ENCODE data around the gene MYOG. TPM values are rescaled to one million over a fixed set of nuclear protein-coding genes. Genes with fewer than 3 reads are reported as not detected.
A peak's percentile ranks its signal among the peaks of the same experiment; 100 is the strongest.

MYOG gene
- total and polyA plus RNA-seq, 9 donors = 371 to 519 (median 463) TPM

DNA sequence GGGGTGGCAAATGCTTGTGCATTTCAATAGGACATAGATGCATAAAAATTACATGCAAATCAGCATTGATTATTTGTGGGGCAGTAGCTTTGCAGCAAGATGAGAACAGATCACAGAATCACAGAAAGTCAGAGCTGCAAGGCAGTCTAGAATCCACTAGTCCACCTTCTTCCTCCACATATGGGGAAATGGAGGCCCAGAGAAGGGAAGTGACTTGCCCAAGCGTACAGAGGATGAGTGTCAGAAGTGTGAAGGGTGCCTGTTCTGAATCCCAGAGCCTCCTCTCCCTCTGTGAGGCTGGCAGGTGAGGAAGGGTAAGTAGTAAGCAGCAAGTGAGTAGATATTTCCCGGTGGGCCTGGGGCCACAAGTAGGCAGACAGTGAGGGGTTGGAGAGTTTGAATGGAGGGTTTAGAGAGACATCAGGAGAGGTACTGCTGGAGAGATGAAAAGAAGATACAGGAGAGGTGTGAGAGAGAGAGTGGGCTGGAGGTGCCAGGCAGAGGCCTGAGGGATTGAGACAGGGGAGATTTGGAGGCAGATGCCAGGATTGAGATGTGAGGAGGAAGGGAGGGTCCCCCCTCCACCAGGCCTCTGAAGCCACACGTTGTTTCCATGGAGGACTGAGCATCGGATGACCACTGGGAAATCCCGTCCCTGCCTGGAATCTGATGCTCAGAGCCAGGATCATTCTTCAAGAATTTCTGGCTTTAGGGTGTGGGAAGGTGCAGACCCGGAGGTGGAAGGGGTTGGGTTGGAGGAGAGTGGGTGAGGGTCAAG is 4.8 kb upstream of the MYOG start:
- H3K4me3 ChIP-seq (ENCODE audit: low read length) = no peak overlapping the region
- no peaks in the 10 kb centered on the region for H3K27me3 ChIP-seq (ENCODE audit: control insufficient read depth, insufficient read depth, low read length)
- H3K27ac ChIP-seq (ENCODE audit: low read length) = peak overlapping the region; percentile 65
- DNase-seq = peak; percentile 48
- H3K4me1 ChIP-seq (ENCODE audit: control insufficient read depth, insufficient read depth, low read length) = peaks cover 64% of the 10 kb centered on the region
- peaks cover 14% of the 10 kb centered on the region for H3K9me3 ChIP-seq (replicated peaks; ENCODE audit: control insufficient read depth, low read depth, low read length)
- H3K36me3 ChIP-seq (ENCODE audit: control insufficient read depth, insufficient read depth, low read length) = no peaks in the 10 kb centered on the region
- WGBS (ENCODE audit: insufficient coverage) = 46% methylated on average over 5 of the region's 6 CpGs

DNA sequence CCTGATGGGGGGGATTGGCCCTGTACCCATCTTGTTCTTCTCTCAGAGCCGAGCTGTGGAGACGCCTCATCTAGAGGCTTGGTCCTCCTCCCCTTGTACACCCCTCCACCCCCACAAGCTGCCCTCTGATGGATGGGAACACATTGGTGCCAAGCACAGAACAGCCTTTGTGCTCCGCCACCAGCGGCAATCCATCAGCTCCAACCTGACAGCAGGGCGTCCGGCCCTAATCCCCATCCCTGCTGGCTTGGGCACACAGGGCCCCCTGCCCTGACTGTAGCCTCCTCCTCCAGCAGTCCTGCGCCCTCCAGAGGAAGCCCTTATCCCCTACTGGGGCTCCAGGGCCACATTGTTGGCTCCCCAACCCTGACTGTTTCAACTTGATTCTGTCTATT is 3.8 kb upstream of the MYOG start:
- peaks cover 68% of the 10 kb centered on the region for H3K4me1 ChIP-seq (ENCODE audit: control insufficient read depth, insufficient read depth, low read length)
- DNase-seq = peak; percentile 84
- WGBS (ENCODE audit: insufficient coverage) = 40% methylated on average over 6 of the region's 7 CpGs

DNA sequence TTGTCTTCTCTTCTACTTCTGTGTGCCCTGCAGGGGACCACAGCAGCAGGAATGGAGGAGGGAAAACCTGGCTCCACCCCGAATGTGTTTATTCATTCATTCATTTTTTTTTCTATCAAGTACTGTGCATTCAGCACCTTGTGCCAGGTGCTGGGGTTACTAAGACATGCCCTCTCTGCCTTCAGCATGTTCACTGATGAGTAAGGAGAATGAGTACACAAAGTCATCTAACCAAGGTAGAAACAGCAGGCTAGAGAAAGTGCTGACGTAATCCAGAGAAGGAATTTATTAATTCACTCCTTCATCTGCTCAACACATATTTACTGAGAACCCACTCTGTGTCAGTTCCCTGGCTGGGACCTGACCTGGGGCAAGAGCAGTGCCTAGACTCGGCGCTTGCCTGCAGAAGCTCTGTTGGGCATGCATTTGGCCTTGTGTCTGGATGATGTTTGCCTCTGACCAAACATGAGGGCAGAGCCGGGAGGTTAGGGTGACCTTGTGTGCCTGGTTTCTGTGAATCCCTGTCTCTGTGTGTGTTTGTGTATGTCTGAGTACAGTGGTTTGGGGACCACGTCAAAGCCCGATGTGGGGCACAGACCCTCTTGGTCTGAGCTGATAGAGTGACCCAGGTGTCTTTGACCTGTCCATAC is 3.3 kb upstream of the MYOG start:
- no peaks in the 10 kb centered on the region for H3K9me3 ChIP-seq (replicated peaks; ENCODE audit: control insufficient read depth, low read depth, low read length)
- no peak overlapping the region for H3K4me3 ChIP-seq (ENCODE audit: low read length)
- DNase-seq = no peak
- peaks cover 68% of the 10 kb centered on the region for H3K4me1 ChIP-seq (ENCODE audit: control insufficient read depth, insufficient read depth, low read length)
- WGBS (ENCODE audit: insufficient coverage) = 83% methylated on average over 2 of the region's 7 CpGs
- H3K36me3 ChIP-seq (ENCODE audit: control insufficient read depth, insufficient read depth, low read length) = peaks cover 3% of the 10 kb centered on the region
- H3K27ac ChIP-seq (ENCODE audit: low read length) = peak overlapping the region; percentile 81
- no peaks in the 10 kb centered on the region for H3K27me3 ChIP-seq (ENCODE audit: control insufficient read depth, insufficient read depth, low read length)

More for the DNA sequence above, 3.8 kb upstream of the MYOG start:
- Histone ChIP-seq H3K27ac (ENCODE audit: low read length) (peak overlapping the region; percentile 81), H3K4me3 (ENCODE audit: low read length) (no peak overlapping the region), H3K36me3 (ENCODE audit: control insufficient read depth, insufficient read depth, low read length) (no peaks in the 10 kb centered on the region), H3K9me3 (replicated peaks; ENCODE audit: control insufficient read depth, low read depth, low read length) (peaks cover 4% of the 10 kb centered on the region), H3K27me3 (ENCODE audit: control insufficient read depth, insufficient read depth, low read length) (no peaks in the 10 kb centered on the region)

DNA sequence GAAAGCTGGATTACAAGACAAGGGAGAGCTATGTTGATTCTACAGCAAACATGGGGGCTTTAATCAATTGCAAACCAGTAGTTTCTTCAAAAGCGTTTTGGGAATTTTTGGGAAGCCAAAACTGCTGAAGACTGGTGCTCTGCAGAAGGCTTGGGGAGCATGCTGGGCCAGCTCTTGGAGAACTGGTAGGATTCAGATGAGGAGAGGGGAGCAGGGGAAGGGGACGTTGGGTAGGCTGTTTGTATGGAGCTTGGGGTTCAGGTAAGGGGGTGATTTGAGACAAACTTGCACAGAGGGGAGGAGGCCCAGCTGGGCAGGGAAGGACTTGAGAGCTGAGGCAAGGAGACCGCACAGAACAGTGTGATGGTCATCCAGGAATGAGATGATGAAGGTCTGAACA is 2.6 kb upstream of the MYOG start:
- WGBS (ENCODE audit: insufficient coverage) = 97% methylated on average over 3 of the region's 3 CpGs
- no peak for DNase-seq
- Histone ChIP-seq H3K4me1 (ENCODE audit: control insufficient read depth, insufficient read depth, low read length) (peaks cover 70% of the 10 kb centered on the region), H3K36me3 (ENCODE audit: control insufficient read depth, insufficient read depth, low read length) (peaks cover 10% of the 10 kb centered on the region), H3K27me3 (ENCODE audit: control insufficient read depth, insufficient read depth, low read length) (no peaks in the 10 kb centered on the region), H3K27ac (ENCODE audit: low read length) (no peak overlapping the region), H3K9me3 (replicated peaks; ENCODE audit: control insufficient read depth, low read depth, low read length) (no peaks in the 10 kb centered on the region), H3K4me3 (ENCODE audit: low read length) (no peak overlapping the region)

DNA sequence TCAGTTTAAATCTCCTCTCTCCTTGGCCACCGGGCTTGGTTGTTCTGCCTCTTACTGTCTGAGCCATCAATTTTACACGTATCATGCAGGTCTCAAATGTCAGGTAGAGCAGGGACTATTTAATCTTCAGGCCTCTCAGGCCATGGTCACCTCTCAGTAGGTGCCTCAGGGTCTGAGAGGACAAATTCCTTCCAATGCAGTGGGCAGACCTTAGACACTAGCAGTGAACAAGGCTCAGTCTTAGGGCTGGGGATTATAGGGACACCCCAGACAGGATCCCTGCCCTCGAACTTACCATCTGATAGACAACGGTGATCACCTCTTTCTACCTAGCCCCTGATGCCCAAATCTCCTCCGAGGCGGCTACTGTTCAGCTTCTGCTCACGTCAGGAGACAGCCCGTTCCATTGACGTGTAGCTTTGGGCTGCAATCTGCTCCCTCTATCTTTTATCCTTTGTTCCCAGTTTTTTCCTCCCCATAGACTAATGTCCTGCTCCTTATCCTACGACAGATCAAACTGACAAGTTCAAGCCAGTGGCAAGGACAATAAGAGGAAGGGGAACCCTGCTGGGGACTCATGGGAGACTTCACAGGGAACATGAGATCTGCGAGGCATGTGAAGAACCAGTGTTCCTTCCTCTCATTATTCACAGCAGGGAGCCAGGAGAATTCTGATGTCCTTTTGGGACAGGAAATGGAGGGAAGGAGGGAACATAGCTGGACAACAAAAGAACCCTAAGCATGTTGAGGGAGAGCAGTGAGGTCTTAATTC is 1.4 kb upstream of the MYOG start:
- Histone ChIP-seq H3K27ac (ENCODE audit: low read length) (peak overlapping the region; percentile 93), H3K4me3 (ENCODE audit: low read length) (no peak overlapping the region), H3K9me3 (replicated peaks; ENCODE audit: control insufficient read depth, low read depth, low read length) (no peaks in the 10 kb centered on the region), H3K27me3 (ENCODE audit: control insufficient read depth, insufficient read depth, low read length) (no peaks in the 10 kb centered on the region), H3K36me3 (ENCODE audit: control insufficient read depth, insufficient read depth, low read length) (peaks cover 16% of the 10 kb centered on the region), H3K4me1 (ENCODE audit: control insufficient read depth, insufficient read depth, low read length) (peaks cover 76% of the 10 kb centered on the region)
- DNase-seq = no peak
- WGBS (ENCODE audit: insufficient coverage) = 76% methylated on average over 9 of the region's 11 CpGs

DNA sequence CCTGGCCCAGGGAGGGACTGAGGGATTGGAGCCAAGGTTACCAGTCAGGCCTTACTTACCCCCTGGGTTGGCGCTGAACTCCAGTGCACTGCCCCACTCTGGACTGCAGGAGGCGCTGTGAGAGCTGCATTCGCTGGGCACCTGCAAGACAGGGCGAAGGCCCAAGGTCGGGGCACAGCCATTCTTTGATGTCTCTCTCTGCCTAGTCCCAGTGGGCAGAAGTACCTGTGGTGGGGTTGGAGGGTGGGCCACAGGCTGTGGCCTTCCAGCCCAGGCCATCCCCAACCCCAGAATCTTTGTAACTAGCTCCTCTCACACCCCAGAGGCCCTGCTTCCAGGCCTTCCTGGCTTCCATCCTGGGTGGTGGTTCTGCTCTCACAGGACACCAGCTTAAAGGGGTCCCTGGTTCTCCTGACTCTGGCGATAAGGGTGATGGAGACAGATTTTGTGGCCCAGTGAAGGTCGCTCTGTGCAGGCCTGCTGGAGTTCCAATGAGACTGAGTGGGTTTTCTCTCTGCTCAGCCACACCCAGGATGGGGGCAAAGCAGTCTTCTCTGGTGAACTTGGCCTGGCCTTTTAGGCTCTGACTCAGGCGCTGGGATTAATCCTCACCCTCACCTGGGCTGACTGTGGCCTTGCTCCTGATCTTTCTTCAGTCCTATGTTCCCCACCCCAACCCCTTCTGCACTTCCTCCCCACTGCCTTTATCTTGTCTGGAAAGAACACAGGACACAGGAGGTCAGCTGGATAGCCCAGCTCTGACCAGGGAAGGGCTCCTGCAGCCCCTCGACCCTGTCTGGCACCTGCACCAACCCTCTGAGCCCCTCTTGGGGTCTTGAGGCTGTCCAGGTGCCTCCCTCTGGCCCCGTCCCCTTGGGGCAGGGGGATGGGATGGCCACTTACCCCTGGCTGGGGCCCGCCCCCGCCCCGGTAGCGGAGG is 954 bp downstream of the MYOG start:
- Histone ChIP-seq H3K36me3 (ENCODE audit: control insufficient read depth, insufficient read depth, low read length) (peaks cover 18% of the 10 kb centered on the region), H3K27ac (ENCODE audit: low read length) (peak overlapping the region; percentile 93), H3K9me3 (replicated peaks; ENCODE audit: control insufficient read depth, low read depth, low read length) (no peaks in the 10 kb centered on the region), H3K4me3 (ENCODE audit: low read length) (peak overlapping the region; percentile 72), H3K4me1 (ENCODE audit: control insufficient read depth, insufficient read depth, low read length) (peaks cover 59% of the 10 kb centered on the region), H3K27me3 (ENCODE audit: control insufficient read depth, insufficient read depth, low read length) (peaks cover 12% of the 10 kb centered on the region)
- whole genome bisulfite sequencing (ENCODE audit: insufficient coverage) = 88% methylated on average over 9 of the region's 14 CpGs
- no peak for DNase-seq

DNA sequence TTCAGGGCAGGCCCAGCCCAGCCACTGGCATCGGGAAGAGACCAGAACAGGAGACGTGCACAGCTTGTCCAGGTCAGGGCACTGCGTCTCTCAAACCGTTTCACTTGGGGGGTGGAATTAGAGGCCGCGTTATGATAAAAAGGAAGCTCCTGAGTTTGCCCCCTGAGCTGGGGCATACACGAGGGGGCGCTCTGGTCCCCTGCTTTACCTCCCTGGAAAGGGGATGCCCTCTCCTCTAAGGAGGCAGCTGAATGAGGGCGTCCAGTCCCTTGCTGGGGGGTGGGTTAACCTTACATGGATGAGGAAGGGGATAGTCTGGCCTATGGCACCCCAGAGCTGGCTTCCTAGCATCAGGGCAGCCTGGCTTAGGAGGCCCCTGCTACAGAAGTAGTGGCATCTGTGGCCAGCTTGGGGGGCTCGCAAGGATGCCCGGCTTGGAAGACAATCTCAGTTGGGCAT is 2.3 kb downstream of the MYOG start:
- 93% methylated on average over 2 of the region's 11 CpGs for WGBS (ENCODE audit: insufficient coverage)
- Histone ChIP-seq H3K27me3 (ENCODE audit: control insufficient read depth, insufficient read depth, low read length) (peaks cover 12% of the 10 kb centered on the region), H3K36me3 (ENCODE audit: control insufficient read depth, insufficient read depth, low read length) (peaks cover 18% of the 10 kb centered on the region), H3K9me3 (replicated peaks; ENCODE audit: control insufficient read depth, low read depth, low read length) (no peaks in the 10 kb centered on the region), H3K27ac (ENCODE audit: low read length) (peak overlapping the region; percentile 93), H3K4me3 (ENCODE audit: low read length) (peak overlapping the region; percentile 72), H3K4me1 (ENCODE audit: control insufficient read depth, insufficient read depth, low read length) (peaks cover 46% of the 10 kb centered on the region)
- DNase-seq = no peak

DNA sequence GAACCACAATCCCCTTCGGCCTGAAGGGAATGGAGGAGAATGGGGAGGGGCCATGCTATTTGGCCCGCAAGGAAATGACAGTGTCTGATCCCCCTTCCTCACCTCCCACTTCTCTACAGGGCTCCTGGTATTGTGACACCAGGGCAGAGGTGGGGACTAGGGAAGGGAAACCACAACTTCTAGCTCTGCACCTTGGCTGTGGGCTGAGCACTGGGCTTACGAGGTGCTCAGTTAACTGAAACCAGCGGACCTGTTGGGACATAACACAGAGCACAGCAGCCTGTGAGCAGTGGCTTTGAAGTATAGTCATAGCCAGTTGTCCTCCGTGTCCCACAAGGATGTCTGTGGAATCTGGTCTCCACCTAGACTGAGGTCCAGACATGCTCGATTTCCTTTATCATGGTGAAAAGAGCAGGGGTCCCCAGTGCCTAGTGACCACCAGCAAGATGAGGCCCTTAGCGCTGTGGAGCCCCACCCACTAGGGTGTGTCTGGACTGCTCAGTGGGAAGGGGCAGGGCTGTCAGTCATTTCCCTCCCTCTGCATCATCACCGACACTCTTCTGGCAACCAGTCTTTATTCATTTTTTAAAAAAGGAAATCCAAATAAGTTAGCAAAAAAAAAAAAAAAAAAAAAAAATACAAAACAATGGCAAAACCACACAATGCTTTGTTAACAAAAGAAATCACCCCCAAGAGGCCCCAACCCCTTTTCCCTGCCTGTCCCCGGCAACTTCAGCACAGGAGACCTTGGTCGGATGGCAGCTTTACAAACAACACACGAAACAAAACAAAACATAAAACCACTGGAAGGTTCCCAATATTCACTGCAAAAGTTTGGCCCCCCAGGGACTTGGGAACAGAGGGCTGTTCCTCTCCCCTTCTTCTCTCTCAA is 3.0 kb downstream of the MYOG start:
- Histone ChIP-seq H3K9me3 (replicated peaks; ENCODE audit: control insufficient read depth, low read depth, low read length) (no peaks in the 10 kb centered on the region), H3K4me3 (ENCODE audit: low read length) (peak overlapping the region; percentile 72), H3K27me3 (ENCODE audit: control insufficient read depth, insufficient read depth, low read length) (peaks cover 13% of the 10 kb centered on the region), H3K36me3 (ENCODE audit: control insufficient read depth, insufficient read depth, low read length) (peaks cover 20% of the 10 kb centered on the region), H3K27ac (ENCODE audit: low read length) (peak overlapping the region; percentile 69), H3K4me1 (ENCODE audit: control insufficient read depth, insufficient read depth, low read length) (peaks cover 41% of the 10 kb centered on the region)
- 28% methylated on average over 5 of the region's 11 CpGs for WGBS (ENCODE audit: insufficient coverage)
- DNase-seq = no peak

DNA sequence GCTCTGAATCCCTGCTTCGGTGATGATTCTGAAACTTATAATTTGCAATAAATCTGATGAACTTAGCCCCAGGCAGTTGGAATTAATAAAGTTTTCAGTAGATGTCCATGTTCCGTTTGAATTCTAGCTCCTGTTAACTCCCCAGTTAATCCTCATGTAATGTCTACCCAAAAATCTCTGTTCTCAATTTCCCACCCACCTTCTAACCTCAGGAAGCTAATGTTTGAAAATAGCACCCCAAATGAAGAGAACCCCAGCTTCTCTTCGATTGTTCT is 3.6 kb downstream of the MYOG start:
- Histone ChIP-seq H3K36me3 (ENCODE audit: control insufficient read depth, insufficient read depth, low read length) (peaks cover 20% of the 10 kb centered on the region), H3K4me3 (ENCODE audit: low read length) (no peak overlapping the region), H3K4me1 (ENCODE audit: control insufficient read depth, insufficient read depth, low read length) (peaks cover 37% of the 10 kb centered on the region), H3K27ac (ENCODE audit: low read length) (peak overlapping the region; percentile 54), H3K9me3 (replicated peaks; ENCODE audit: control insufficient read depth, low read depth, low read length) (no peaks in the 10 kb centered on the region), H3K27me3 (ENCODE audit: control insufficient read depth, insufficient read depth, low read length) (peaks cover 18% of the 10 kb centered on the region)
- no peak for DNase-seq
- 83% methylated on average over 1 of the region's 3 CpGs for WGBS (ENCODE audit: insufficient coverage)

Measured in muscle of leg (tissue), 11 donors.